K562 (cell line): ENCODE results near the gene DERL3. TPM values are rescaled to one million over a fixed set of nuclear protein-coding genes. Genes with fewer than 3 reads are reported as not detected.

Experiments
- E2F4 ChIP-seq: sonication (generic); formaldehyde crosslinking; IDR thresholded peaks from 2 replicates; pipeline ENCODE4 v1.8.0; 2022; ENCODE audit warnings: mild to moderate bottlenecking, low read depth, missing genetic modification reagents
- HDAC2 ChIP-seq: fragments of 450-650 bp; IDR thresholded peaks from 2 replicates; pipeline ENCODE4 v1.6.1; 2016; ENCODE audit warnings: mild to moderate bottlenecking
- HIVEP1 ChIP-seq: fragments of 250-450 bp; sonication (Bioruptor Pico); IDR thresholded peaks from 2 replicates; pipeline ENCODE4 v1.4.0; 2020; ENCODE audit warnings: mild to moderate bottlenecking
- HSF4 ChIP-seq: fragments of 250-450 bp; sonication (Bioruptor Pico); IDR thresholded peaks from 2 replicates; pipeline ENCODE4 v2.1.2; 2022; ENCODE audit warnings: mild to moderate bottlenecking, moderate library complexity, borderline replicate concordance
- KDM2B ChIP-seq: fragments of 250-450 bp; sonication (Bioruptor Pico); IDR thresholded peaks from 2 replicates; pipeline ENCODE4 v1.8.0; 2021; ENCODE audit warnings: mild to moderate bottlenecking, moderate library complexity
- PURB ChIP-seq: sonication (generic); formaldehyde crosslinking; IDR thresholded peaks from 2 replicates; pipeline ENCODE4 v1.9.0; 2021; ENCODE audit warnings: low read depth, mild to moderate bottlenecking, missing genetic modification reagents
- SETDB1 ChIP-seq: IDR thresholded peaks from one replicate; pipeline ENCODE4 v1.6.1; 2012; ENCODE audit warnings: low read length, control low read depth, inconsistent platforms
- SMC3 ChIP-seq: conservative IDR thresholded peaks from 2 replicates; pipeline ENCODE4 v1.6.1; 2011; ENCODE audit warnings: low read depth, low read length, improper control_type of control experiment; ENCODE audit not compliant: insufficient read depth
- TCF7 ChIP-seq: sonication (generic); IDR thresholded peaks from 2 replicates; pipeline ENCODE4 v1.6.1; 2016; ENCODE audit warnings: antibody characterized with exemption, borderline replicate concordance
- TCFL5 ChIP-seq: fragments of 250-450 bp; sonication (Bioruptor Pico); conservative IDR thresholded peaks from 2 replicates; pipeline ENCODE4 v1.6.1; 2021; ENCODE audit warnings: mild to moderate bottlenecking, moderate library complexity, matching md5 sums
- ZFX ChIP-seq: sonication (generic); formaldehyde crosslinking; IDR thresholded peaks from 2 replicates; pipeline ENCODE4 v1.8.0; 2022; ENCODE audit warnings: mild to moderate bottlenecking, missing genetic modification reagents, moderate library complexity
- ZNF324 ChIP-seq: fragments of 250-450 bp; sonication (Bioruptor Pico); IDR thresholded peaks from 2 replicates; pipeline ENCODE4 v1.4.0; 2020; ENCODE audit warnings: mild to moderate bottlenecking
- ZNF561 ChIP-seq: fragments of 450-650 bp; formaldehyde crosslinking; conservative IDR thresholded peaks from 2 replicates; pipeline ENCODE4 v1.4.0; 2020; ENCODE audit warnings: mild to moderate bottlenecking, moderate library complexity
- polyA plus RNA-seq, 8 experiments: library from polyadenylated mRNA; depleted of rRNA in 4 of 8; stranded (reverse) in 5 of 8; unstranded in 3 of 8; fragments of >200 nt; fragmentation: Nextera tagmentation in 2 of 8; fragmentation: Illumina TruSeq in 1 of 8; extraction: Ambion mirVana in 2 of 8; extraction: Trizol in 1 of 8; gene quantifications; 2 replicates each; pipeline versions ENCODE4 v1.2.1 to v1.2.3, GENCODE V29; 2011 to 2014; ENCODE audit warnings: inconsistent platforms in 1 of 8, missing spikeins in 1 of 8
- total RNA-seq, 7 experiments: library from RNA; depleted of rRNA in 6 of 7; stranded (reverse); fragments of >200 nt in 6 of 7; fragmentation: Illumina TruSeq in 2 of 7; extraction: Trizol in 2 of 7; gene quantifications; 2 replicates each; pipeline versions ENCODE4 v1.2.1 to v1.2.3, GENCODE V29; 2011 to 2021; ENCODE audit warnings: low replicate concordance in 1 of 7
- TF ChIP-seq, protein P1 (sequence below): sonication (generic); formaldehyde crosslinking; IDR thresholded peaks from 2 replicates; pipeline ENCODE4 v1.8.0; 2022; ENCODE audit warnings: missing genetic modification reagents, mild to moderate bottlenecking, borderline replicate concordance
- TF ChIP-seq, protein P2 (sequence below): fragments of 450-650 bp; conservative IDR thresholded peaks from 2 replicates; pipeline ENCODE4 v1.6.1; 2016; ENCODE audit warnings: missing genetic modification characterization, low read depth, mild to moderate bottlenecking, control low read depth, missing compliant biosample characterization
- TF ChIP-seq, protein P3 (sequence below), 2 experiments: fragments of 450-650 bp in 1 of 2; sonication (generic) in 1 of 2; formaldehyde crosslinking; conservative IDR thresholded peaks; 2 replicates each; pipeline versions ENCODE4 v1.4.0 to v1.8.1; 2020 to 2022; ENCODE audit warnings: mild to moderate bottlenecking in 1 of 2, missing genetic modification reagents in 1 of 2
- TF ChIP-seq, protein P4 (sequence below): fragments of 250-450 bp; sonication (Bioruptor Pico); IDR thresholded peaks from 2 replicates; pipeline ENCODE4 v1.4.0; 2020

DERL3 gene
- total and polyA plus RNA-seq, 9 of the 15 experiments (the other 6 are each of a cell fraction or from before 2014, with no cell fraction given) = 1.3 to 12.4 (median 4.8) TPM

DNA sequence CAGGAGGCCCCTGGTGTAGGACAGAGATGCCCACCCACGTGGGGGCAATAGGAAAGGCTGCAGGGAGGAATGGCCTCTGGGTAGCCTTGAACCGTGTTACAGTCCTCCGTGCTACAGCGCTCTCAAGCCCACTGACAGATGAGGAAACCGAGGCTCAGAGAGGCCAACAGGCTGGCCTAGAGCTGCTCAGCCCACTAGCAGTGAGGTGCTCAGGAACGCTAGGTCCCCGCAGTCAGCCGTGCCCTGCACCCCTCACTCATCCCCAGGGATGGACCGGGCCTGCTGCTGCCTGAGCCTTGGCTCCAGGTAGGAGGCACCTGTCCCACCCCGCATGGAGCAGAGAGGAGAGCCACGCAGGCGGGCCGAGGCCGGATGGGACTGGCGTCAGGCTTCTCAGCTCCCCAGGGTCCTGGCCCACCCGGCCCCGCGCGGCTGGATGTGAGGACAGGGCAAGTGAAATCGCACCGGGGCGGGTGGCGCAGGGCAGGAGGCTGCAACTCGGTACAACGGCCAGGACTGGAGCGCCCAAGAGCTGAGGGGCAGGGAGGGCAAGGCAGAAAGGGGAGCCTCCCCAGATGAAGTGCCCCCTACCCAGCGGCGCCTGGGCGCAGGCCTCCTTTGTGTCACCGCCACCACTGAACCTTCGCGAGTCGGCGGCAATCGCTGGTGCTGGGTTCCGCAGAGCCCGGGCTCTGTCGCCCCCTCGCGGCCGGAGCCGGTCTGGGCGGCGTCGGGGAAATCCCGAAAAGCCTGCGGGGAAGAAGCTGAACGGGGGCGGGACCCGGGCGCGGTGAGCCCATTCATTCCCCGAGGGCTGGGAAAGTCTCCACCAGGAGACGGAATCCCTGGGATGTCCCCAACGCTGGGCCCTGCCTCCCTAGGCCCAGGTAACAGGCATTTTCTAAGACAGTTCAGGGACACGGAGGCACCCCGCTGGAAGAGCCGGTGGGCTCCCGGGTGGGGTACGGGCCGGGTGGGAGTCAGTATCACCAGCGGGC is 10.5 kb upstream of the DERL3 start (continued):
- TF ChIP-seq, protein P1, sequence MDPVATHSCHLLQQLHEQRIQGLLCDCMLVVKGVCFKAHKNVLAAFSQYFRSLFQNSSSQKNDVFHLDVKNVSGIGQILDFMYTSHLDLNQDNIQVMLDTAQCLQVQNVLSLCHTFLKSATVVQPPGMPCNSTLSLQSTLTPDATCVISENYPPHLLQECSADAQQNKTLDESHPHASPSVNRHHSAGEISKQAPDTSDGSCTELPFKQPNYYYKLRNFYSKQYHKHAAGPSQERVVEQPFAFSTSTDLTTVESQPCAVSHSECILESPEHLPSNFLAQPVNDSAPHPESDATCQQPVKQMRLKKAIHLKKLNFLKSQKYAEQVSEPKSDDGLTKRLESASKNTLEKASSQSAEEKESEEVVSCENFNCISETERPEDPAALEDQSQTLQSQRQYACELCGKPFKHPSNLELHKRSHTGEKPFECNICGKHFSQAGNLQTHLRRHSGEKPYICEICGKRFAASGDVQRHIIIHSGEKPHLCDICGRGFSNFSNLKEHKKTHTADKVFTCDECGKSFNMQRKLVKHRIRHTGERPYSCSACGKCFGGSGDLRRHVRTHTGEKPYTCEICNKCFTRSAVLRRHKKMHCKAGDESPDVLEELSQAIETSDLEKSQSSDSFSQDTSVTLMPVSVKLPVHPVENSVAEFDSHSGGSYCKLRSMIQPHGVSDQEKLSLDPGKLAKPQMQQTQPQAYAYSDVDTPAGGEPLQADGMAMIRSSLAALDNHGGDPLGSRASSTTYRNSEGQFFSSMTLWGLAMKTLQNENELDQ (CRISPR knock-in tag) = no peak
- TF ChIP-seq KDM2B (CRISPR knock-in tag) (0 out of 2 replicates have a peak, but pooled peaks have one; percentile 21), E2F4 (no peak), HDAC2 (no peak), SMC3 (peak; percentile 82), PURB (CRISPR knock-in tag) (no peak), HSF4 (CRISPR knock-in tag) (no peak), ZNF324 (CRISPR knock-in tag) (no peak), ZNF561 (CRISPR knock-in tag) (no peak), ZFX (CRISPR knock-in tag) (0 out of 2 replicates have a peak, but pooled peaks have one; percentile 35), TCFL5 (no peak), TCF7 (no peak), SETDB1 (no peak), HIVEP1 (no peak)
- TF ChIP-seq, protein P2, sequence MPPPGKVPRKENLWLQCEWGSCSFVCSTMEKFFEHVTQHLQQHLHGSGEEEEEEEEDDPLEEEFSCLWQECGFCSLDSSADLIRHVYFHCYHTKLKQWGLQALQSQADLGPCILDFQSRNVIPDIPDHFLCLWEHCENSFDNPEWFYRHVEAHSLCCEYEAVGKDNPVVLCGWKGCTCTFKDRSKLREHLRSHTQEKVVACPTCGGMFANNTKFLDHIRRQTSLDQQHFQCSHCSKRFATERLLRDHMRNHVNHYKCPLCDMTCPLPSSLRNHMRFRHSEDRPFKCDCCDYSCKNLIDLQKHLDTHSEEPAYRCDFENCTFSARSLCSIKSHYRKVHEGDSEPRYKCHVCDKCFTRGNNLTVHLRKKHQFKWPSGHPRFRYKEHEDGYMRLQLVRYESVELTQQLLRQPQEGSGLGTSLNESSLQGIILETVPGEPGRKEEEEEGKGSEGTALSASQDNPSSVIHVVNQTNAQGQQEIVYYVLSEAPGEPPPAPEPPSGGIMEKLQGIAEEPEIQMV (tag) = no peak
- TF ChIP-seq, protein P3, sequence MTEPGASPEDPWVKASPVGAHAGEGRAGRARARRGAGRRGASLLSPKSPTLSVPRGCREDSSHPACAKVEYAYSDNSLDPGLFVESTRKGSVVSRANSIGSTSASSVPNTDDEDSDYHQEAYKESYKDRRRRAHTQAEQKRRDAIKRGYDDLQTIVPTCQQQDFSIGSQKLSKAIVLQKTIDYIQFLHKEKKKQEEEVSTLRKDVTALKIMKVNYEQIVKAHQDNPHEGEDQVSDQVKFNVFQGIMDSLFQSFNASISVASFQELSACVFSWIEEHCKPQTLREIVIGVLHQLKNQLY (CRISPR knock-in tag; conservative IDR thresholded peaks at IDR 0.05) = no peak
- TF ChIP-seq, protein P4, sequence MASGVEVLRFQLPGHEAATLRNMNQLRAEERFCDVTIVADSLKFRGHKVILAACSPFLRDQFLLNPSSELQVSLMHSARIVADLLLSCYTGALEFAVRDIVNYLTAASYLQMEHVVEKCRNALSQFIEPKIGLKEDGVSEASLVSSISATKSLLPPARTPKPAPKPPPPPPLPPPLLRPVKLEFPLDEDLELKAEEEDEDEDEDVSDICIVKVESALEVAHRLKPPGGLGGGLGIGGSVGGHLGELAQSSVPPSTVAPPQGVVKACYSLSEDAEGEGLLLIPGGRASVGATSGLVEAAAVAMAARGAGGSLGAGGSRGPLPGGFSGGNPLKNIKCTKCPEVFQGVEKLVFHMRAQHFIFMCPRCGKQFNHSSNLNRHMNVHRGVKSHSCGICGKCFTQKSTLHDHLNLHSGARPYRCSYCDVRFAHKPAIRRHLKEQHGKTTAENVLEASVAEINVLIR = no peak
